MM.1S (cell line): ENCODE data around the gene GPR32.

Experiments used
- DNase-seq: peaks from one replicate; pipeline ENCODE4 v3.0.0-alpha.2; 2015
- H2AFZ ChIP-seq: fragments of 300-600 bp; sonication (generic); 2 replicates; pipeline ENCODE4 v1.6.0; 2016; ENCODE audit warnings: antibody characterized with exemption, low read length
- H3F3A ChIP-seq: fragments of 300-600 bp; sonication (generic); 2 replicates; pipeline ENCODE4 v1.6.1; 2016; ENCODE audit warnings: mild to moderate bottlenecking, antibody characterized with exemption, low read length, moderate library complexity, mixed read lengths; ENCODE audit not compliant: insufficient read depth
- H3K27ac ChIP-seq: fragments of 300-600 bp; sonication (generic); 2 replicates; pipeline ENCODE4 v1.5.1; 2016; ENCODE audit warnings: mild to moderate bottlenecking, low read length
- H3K27me3 ChIP-seq: fragments of 300-600 bp; sonication (generic); replicated peaks from 2 replicates; pipeline ENCODE4 v1.6.0; 2016; ENCODE audit warnings: low read length; ENCODE audit not compliant: insufficient read depth
- H3K36me3 ChIP-seq: fragments of 300-600 bp; sonication (generic); replicated peaks from 2 replicates; pipeline ENCODE4 v1.6.1; 2016; ENCODE audit warnings: mild to moderate bottlenecking, low read length, mixed read lengths; ENCODE audit not compliant: insufficient read depth
- H3K4me1 ChIP-seq: fragments of 300-600 bp; sonication (generic); 2 replicates; pipeline ENCODE4 v1.6.1; 2016; ENCODE audit warnings: low read length, mixed read lengths
- H3K4me2 ChIP-seq: fragments of 300-600 bp; sonication (generic); 2 replicates; pipeline ENCODE4 v1.6.0; 2016; ENCODE audit warnings: low read depth, low read length
- H3K4me3 ChIP-seq: fragments of 300-600 bp; sonication (generic); 2 replicates; pipeline ENCODE4 v1.5.1; 2016; ENCODE audit warnings: low read length, mixed read lengths
- H3K79me2 ChIP-seq: fragments of 300-600 bp; sonication (generic); 2 replicates; pipeline ENCODE4 v1.6.1; 2016; ENCODE audit warnings: mixed run types, low read length, mixed read lengths
- H3K9ac ChIP-seq: fragments of 300-600 bp; sonication (generic); 2 replicates; pipeline ENCODE4 v1.6.1; 2016; ENCODE audit warnings: low read length, mixed read lengths
- H3K9me2 ChIP-seq: fragments of 300-600 bp; sonication (generic); replicated peaks from 2 replicates; pipeline ENCODE4 v1.6.1; 2016; ENCODE audit warnings: mild to moderate bottlenecking, low read length, mixed read lengths; ENCODE audit not compliant: insufficient read depth
- H3K9me3 ChIP-seq: fragments of 300-600 bp; sonication (generic); replicated peaks from 2 replicates; pipeline ENCODE4 v1.6.1; 2016; ENCODE audit warnings: mild to moderate bottlenecking, low read length, mixed read lengths; ENCODE audit not compliant: insufficient read depth
- H4K20me1 ChIP-seq: fragments of 300-600 bp; sonication (generic); 2 replicates; pipeline ENCODE4 v1.6.1; 2016; ENCODE audit warnings: mild to moderate bottlenecking, low read length, moderate library complexity, mixed read lengths; ENCODE audit not compliant: insufficient read depth
- EZH2 ChIP-seq: fragments of 300-600 bp; sonication (generic); optimal IDR thresholded peaks from 2 replicates; pipeline ENCODE3; 2017; ENCODE audit warnings: low read depth, mild to moderate bottlenecking, antibody characterized with exemption, low read length, mixed read lengths
- EZH2phosphoT487 ChIP-seq: fragments of 300-600 bp; sonication (generic); IDR thresholded peaks from 2 replicates; pipeline ENCODE4 v1.6.1; 2018; ENCODE audit warnings: antibody characterized with exemption, low read length
- TF ChIP-seq, protein P1 (sequence below): fragments of 300-600 bp; sonication (generic); IDR thresholded peaks from 2 replicates; pipeline ENCODE4 v1.5.1; 2016; ENCODE audit warnings: antibody characterized with exemption, low read length, mixed read lengths

The GPR32 gene

DNA sequence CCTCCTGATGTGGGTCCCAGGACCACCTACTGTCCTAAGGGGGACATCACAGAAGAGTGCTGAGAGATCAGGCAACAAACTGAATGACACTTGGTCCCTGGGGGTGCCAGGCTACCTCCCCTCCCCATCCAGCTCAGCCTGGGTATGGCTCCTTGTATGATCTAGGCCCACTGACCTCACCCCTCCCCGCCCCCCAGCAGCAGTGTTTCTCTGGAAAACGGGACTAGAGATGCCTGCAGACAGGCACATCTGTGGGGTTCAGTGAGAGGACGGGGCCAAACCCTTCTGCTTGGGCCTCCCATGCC lies 29.2 kb downstream of the GPR32 start:
- H3K79me2 ChIP-seq, result peaks cover 47% of the 10 kb centered on the region
- H3K4me3 ChIP-seq, result no peak overlapping the region
- no peak overlapping the region for H2AFZ ChIP-seq
- H3K9ac ChIP-seq, result no peak overlapping the region
- no peaks in the 10 kb centered on the region for H3K9me2 ChIP-seq
- TF ChIP-seq EZH2phosphoT487 (no peak), EZH2 (no peak)
- TF ChIP-seq, protein P1, sequence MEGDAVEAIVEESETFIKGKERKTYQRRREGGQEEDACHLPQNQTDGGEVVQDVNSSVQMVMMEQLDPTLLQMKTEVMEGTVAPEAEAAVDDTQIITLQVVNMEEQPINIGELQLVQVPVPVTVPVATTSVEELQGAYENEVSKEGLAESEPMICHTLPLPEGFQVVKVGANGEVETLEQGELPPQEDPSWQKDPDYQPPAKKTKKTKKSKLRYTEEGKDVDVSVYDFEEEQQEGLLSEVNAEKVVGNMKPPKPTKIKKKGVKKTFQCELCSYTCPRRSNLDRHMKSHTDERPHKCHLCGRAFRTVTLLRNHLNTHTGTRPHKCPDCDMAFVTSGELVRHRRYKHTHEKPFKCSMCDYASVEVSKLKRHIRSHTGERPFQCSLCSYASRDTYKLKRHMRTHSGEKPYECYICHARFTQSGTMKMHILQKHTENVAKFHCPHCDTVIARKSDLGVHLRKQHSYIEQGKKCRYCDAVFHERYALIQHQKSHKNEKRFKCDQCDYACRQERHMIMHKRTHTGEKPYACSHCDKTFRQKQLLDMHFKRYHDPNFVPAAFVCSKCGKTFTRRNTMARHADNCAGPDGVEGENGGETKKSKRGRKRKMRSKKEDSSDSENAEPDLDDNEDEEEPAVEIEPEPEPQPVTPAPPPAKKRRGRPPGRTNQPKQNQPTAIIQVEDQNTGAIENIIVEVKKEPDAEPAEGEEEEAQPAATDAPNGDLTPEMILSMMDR, result no peak
- no peak for DNase-seq
- H3K4me2 ChIP-seq, result no peak overlapping the region
- H3K4me1 ChIP-seq, result peaks cover 16% of the 10 kb centered on the region
- H3K36me3 ChIP-seq, result 0 out of 2 replicates have a peak, but pooled peaks cover 5% of the 10 kb centered on the region
- H3K27ac ChIP-seq, result no peak overlapping the region
- H4K20me1 ChIP-seq, result peaks cover 34% of the 10 kb centered on the region
- no peaks in the 10 kb centered on the region for H3K9me3 ChIP-seq
- H3F3A ChIP-seq, result peaks cover 31% of the 10 kb centered on the region
- H3K27me3 ChIP-seq, result no peaks in the 10 kb centered on the region

- Histone ChIP-seq H3K9me2 (no peaks in the 10 kb centered on the region), H3K4me2 (no peak overlapping the region), H3K4me1 (peaks cover 7% of the 10 kb centered on the region; the same call in 1 of the 2 replicates), H3K9me3 (no peaks in the 10 kb centered on the region), H3K4me3 (no peak overlapping the region), H4K20me1 (peaks cover 34% of the 10 kb centered on the region), H3K36me3 (0 out of 2 replicates have a peak, but pooled peaks cover 5% of the 10 kb centered on the region), H3K27me3 (no peaks in the 10 kb centered on the region), H3K27ac (no peak overlapping the region), H3K9ac (no peak overlapping the region), H3K79me2 (peaks cover 47% of the 10 kb centered on the region), H2AFZ (no peak overlapping the region), H3F3A (peaks cover 16% of the 10 kb centered on the region)
- TF ChIP-seq, protein P1, result no peak
- TF ChIP-seq EZH2phosphoT487 (no peak), EZH2 (no peak)
- DNase-seq, result no peak
Measured at GRCh38 chr19:50801107-50801506, 30.8 kb downstream of the GPR32 start.

- Histone ChIP-seq H3K36me3 (0 out of 2 replicates have a peak, but pooled peaks cover 3% of the 10 kb centered on the region), H3K9me2 (no peaks in the 10 kb centered on the region), H3K4me2 (peak overlapping the region; percentile 83), H4K20me1 (peaks cover 19% of the 10 kb centered on the region), H3K4me1 (peaks cover 7% of the 10 kb centered on the region; the same call in 1 of the 2 replicates), H3K27ac (peak overlapping the region; percentile 89), H2AFZ (peak overlapping the region; percentile 40), H3K9ac (peak overlapping the region; percentile 94), H3K27me3 (peaks cover 8% of the 10 kb centered on the region), H3K4me3 (peak overlapping the region; percentile 92), H3K79me2 (peaks cover 47% of the 10 kb centered on the region), H3F3A (peaks cover 3% of the 10 kb centered on the region; the same call in 1 of the 2 replicates), H3K9me3 (no peaks in the 10 kb centered on the region)
- peak; percentile 30 for DNase-seq
- no peak for TF ChIP-seq EZH2
Measured at GRCh38 chr19:50803633-50804419, 33.6 kb downstream of the GPR32 start.
